IPS-15b (cell line): ENCODE measurements around the gene CEL.
"Not testable (repeated sequence)": the region's sequence is repeated elsewhere in the genome, so short reads cannot be mapped to it uniquely, and the experiment has no call there.

ENCODE experiments used
- H3K27me3 ChIP-seq: one replicate; pipeline ENCODE4 v1.6.1; 2013; ENCODE audit warnings: low read length; ENCODE audit not compliant: control insufficient read depth, insufficient read depth
- H3K36me3 ChIP-seq: one replicate; pipeline ENCODE4 v1.6.1; 2013; ENCODE audit warnings: low read length; ENCODE audit not compliant: control insufficient read depth, insufficient read depth
- H3K4me1 ChIP-seq: one replicate; pipeline ENCODE4 v1.6.1; 2013; ENCODE audit warnings: mild to moderate bottlenecking, low read length; ENCODE audit not compliant: control insufficient read depth, insufficient read depth
- H3K4me3 ChIP-seq: one replicate; pipeline ENCODE4 v1.5.1; 2013; ENCODE audit warnings: low read depth, low read length
- H3K9ac ChIP-seq: one replicate; pipeline ENCODE4 v1.6.1; 2013; ENCODE audit warnings: low read depth, mild to moderate bottlenecking, low read length
- H3K9me3 ChIP-seq: one replicate; pipeline ENCODE4 v1.6.1; 2013; ENCODE audit warnings: mild to moderate bottlenecking, low read length; ENCODE audit not compliant: control insufficient read depth, insufficient read depth

CEL gene

DNA sequence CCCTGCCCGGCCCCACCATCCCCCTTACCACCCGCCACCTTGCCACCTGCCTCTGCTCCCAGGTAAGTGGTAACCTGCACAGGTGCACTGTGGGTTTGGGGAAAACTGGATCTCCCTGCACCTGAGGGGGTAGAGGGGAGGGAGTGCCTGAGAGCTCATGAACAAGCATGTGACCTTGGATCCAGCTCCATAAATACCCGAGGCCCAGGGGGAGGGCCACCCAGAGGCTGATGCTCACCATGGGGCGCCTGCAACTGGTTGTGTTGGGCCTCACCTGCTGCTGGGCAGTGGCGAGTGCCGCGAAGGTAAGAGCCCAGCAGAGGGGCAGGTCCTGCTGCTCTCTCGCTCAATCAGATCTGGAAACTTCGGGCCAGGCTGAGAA, at the start of gene CEL:
Gene CEL (plus strand): TSS at position 218 of the 382 bp plus-strand sequence. CDS start 22 bp downstream, at position 240.
- H3K4me1 ChIP-seq, H3K4me3 ChIP-seq, H3K27me3 ChIP-seq, H3K9ac ChIP-seq, H3K36me3 ChIP-seq, H3K9me3 ChIP-seq: not testable (repeated sequence)

DNA sequence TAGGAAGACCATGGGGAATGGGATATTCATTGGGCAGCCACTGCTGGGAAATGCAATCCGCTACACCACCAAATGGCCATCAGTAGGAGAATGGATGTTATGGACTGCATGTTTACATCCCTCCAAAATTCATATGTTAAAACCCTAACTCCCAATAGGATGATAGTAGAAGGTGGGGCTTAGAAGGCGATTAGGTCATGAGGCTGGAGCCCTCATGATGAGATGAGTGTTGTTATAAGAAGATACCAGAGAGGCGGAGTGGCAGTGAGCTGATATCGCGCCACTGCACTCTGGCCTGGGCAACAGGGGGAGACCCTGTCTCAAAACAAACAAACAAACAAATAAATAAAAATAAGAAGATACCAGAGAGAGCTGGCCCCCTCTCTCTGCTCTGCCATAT, 47.1 kb upstream of the CEL start:
- H3K27me3 ChIP-seq = peaks cover 4% of the 10 kb centered on the region
- no peak overlapping the region for H3K9ac ChIP-seq

DNA sequence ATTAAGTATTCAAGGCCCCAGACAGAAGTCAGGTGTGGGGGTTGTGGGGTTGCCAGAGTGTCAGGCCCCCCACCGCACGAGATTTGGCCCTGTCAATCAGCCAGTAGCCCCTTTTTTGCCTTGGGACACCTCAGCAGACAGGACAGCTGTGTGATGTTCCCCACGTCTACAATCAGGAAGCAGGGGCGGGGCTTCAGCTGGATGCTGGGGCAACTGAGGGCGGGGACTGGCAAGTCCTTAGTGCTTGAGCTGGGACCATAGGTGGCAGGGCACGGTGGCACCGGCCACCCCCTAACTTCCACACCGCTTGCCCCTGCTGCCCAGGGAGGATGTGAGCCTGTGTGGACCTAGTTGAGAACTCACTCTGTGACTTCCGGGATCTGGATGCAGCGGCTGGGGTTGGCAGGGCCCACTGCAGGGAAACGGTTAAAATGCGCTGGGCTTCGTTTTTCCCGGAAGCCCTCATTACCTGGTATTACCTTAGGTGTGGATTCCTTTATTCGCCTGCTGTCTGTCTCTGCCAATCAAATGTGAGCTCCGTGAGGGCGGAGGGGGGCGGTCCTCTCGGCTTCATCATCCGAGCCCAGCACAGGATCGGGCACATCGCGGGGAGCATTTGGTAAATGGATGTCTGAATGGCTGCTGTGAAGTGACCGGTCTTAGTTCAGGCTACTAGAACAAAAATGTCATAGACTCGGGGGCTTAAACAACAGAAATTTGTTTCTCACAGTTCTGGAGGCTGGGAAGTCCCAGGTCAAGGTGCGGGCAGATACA, 38.5 kb upstream of the CEL start:
- H3K36me3 ChIP-seq = no peaks in the 10 kb centered on the region
- no peak overlapping the region for H3K9ac ChIP-seq
- no peaks in the 10 kb centered on the region for H3K4me1 ChIP-seq
- H3K27me3 ChIP-seq = no peaks in the 10 kb centered on the region
- no peak overlapping the region for H3K4me3 ChIP-seq
- H3K9me3 ChIP-seq = no peaks in the 10 kb centered on the region

More for the DNA sequence above, 47.1 kb upstream of the CEL start:
- no peaks in the 10 kb centered on the region for H3K9me3 ChIP-seq
- no peak overlapping the region for H3K4me3 ChIP-seq
- no peaks in the 10 kb centered on the region for H3K4me1 ChIP-seq
- H3K36me3 ChIP-seq = no peaks in the 10 kb centered on the region

DNA sequence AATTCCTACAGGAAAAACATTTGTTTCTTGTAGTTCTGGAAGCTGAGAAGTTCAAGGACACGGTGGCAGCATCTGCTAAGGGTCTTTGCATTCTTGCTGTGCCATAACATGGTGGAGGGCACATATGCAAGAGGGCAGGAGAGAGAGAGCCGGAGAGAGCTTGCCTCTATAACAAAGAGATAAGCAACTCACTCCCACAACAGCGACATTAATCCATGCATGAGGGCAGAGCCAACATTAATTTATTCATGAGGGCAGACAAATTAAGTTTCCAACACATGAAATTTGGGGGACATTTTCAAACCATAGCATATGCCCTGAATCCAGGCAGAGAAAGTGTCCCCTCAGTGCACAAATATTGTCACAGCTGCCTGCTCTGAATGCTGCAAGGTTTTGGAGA, 35.4 kb upstream of the CEL start:
- H3K4me3 ChIP-seq = no peak overlapping the region
- no peak overlapping the region for H3K9ac ChIP-seq
- H3K36me3 ChIP-seq = no peaks in the 10 kb centered on the region
- no peaks in the 10 kb centered on the region for H3K27me3 ChIP-seq
- no peaks in the 10 kb centered on the region for H3K4me1 ChIP-seq
- H3K9me3 ChIP-seq = no peaks in the 10 kb centered on the region

DNA sequence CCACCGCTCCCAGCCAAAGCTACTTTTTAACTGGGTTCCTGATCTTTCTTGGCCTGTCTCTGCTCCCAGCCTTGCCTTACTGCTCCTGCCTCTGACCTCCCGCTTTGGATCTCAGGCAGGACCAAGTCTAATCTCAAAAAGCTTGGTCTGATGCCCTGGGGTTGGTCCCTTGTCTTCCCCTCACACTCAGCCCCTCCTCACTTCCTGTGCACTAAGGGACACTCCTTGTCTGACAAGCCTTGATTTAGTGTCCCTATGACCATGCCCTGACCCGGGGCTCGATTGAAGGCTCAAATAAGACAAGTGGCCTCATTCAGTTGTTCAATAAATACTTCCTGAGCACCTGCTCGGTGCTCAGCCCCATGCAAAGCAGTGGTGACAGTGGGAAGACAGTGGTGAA, 34.6 kb upstream of the CEL start:
- Histone ChIP-seq H3K9ac (no peak overlapping the region), H3K4me3 (no peak overlapping the region), H3K4me1 (no peaks in the 10 kb centered on the region), H3K9me3 (no peaks in the 10 kb centered on the region), H3K36me3 (no peaks in the 10 kb centered on the region), H3K27me3 (no peaks in the 10 kb centered on the region)

DNA sequence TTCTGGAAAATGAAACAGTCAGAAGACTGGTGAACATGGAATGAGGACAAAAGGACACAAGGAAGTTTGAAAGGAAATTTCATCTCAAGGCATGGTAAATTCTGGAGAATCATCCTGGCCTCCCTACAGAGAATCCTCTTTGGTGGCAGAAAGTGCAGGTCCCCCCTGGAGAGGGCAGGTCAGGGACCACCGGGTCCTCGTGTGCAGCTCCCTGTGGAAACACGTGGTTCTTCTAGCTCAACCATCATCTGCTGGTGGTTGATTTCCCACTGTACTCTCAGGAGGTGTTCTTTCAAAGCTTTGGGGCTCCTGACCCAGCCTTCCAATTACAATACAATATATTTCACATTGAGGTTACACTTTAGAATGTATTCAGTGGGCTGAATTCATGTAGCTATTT, 33.6 kb upstream of the CEL start:
- Histone ChIP-seq H3K36me3 (no peaks in the 10 kb centered on the region), H3K4me1 (no peaks in the 10 kb centered on the region), H3K4me3 (no peak overlapping the region), H3K9me3 (no peaks in the 10 kb centered on the region), H3K9ac (no peak overlapping the region), H3K27me3 (no peaks in the 10 kb centered on the region)

DNA sequence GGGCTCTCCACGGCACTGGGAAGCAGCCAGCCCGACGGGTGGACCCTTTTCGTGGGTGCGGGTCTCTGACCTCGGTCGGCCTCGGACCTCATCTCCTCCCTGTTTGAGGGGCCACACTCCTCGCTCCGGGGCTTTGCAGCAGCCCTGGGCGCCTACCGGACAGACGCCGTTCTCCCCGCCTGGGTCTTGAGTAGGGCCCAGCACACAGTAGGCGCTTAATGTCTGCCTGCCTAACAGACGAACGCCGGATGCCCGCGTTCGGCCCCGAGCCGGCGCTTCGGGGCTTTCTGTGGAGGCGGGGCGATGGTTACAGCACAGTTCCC, 31.8 kb upstream of the CEL start:
- H3K27me3 ChIP-seq = no peaks in the 10 kb centered on the region
- H3K4me3 ChIP-seq = peak overlapping the region; percentile 97
- peak overlapping the region; percentile 73 for H3K9ac ChIP-seq
- no peaks in the 10 kb centered on the region for H3K9me3 ChIP-seq
- H3K36me3 ChIP-seq = no peaks in the 10 kb centered on the region
- H3K4me1 ChIP-seq = no peaks in the 10 kb centered on the region

DNA sequence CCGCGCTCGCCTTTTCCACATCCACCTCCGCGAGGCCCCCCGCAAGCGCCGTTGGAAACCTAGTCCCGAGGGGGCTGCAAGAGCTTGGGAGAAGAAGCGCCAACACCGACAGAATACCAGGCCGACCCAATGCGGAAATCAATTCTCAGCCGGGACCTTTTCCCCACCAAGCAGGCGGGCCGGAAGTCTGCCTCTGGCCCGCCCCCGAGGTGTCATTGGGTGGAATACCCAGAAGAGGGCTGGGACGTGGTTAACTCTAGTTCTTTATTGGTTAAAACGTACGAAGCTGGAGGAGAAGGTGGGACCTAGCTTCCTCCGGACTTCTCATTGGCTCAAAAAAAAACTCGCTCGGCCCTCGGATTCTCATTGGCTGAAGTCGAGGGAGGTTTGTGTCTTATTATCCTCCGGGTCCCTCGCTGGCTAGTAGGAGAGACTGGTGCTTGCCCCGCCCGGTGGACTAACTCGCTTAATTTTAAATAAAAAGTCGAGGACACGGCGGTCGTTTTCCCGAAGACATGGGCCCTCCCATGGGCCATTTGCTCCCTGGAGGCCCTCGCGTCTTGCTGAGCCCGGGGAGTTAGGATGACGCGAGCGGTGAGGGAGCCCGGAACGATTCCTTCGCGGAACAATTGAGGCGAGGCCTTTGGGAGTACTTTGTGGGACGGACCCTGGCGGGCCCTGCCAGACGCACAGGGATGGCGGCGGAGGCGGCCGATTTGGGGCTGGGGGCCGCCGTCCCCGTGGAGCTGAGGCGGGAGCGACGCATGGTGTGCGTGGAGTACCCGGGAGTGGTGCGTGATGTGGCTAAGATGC, 31.3 kb upstream of the CEL start, which contains the start of gene GTF3C5:
Gene GTF3C5 (plus strand): TSS at position 681 of the 813 bp plus-strand sequence. CDS start 15 bp downstream, at position 696.
- Histone ChIP-seq H3K27me3 (no peaks in the 10 kb centered on the region), H3K4me3 (peak within 1 kb of the TSS; percentile 97), H3K36me3 (no peaks in the 10 kb centered on the region)

DNA sequence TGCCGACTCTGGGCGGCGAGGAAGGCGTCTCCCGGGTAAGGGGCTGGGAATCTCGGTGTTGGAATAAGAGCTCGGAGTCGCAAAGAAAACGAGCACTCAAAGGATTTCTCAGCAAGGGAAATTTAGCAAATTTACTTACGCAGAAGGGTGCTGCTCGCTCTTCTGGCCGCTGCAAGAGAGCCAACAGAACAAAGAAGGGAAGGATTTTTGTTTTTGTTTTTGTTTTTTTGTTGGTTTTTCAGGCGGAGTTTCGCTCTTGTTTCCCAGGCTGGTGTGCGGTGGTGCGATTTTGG, 30.7 kb upstream of the CEL start:
- Histone ChIP-seq H3K4me3 (peak overlapping the region; percentile 97), H3K36me3 (no peaks in the 10 kb centered on the region), H3K4me1 (no peaks in the 10 kb centered on the region), H3K9ac (peak overlapping the region; percentile 95), H3K9me3 (no peaks in the 10 kb centered on the region), H3K27me3 (no peaks in the 10 kb centered on the region)

More for the DNA sequence above, 31.3 kb upstream of the CEL start, which contains the start of gene GTF3C5:
- H3K9ac ChIP-seq = peak within 1 kb of the TSS; percentile 95
- H3K9me3 ChIP-seq = no peaks in the 10 kb centered on the region
- H3K4me1 ChIP-seq = no peaks in the 10 kb centered on the region

DNA sequence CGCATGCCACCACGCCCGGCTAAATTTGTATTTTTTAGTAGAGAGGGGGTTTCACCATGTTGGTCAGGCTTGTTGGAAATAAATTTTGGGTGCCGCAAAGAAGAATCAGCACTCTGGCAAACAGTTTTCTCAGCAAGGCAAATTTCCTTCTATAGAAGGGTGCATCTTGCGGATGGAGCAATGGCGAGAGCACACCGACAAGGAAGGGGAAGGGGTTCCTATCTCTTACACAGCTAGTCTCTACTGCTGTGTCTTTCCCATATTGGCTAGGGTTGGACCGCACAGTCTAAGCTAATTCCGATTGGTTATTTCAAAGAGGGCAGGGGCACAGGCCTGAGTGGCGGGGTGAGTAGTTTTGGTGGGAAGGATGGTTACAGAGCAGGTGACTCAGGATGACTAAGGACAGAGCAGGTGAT, 30.3 kb upstream of the CEL start:
- Histone ChIP-seq H3K4me3 (peak overlapping the region; percentile 97), H3K4me1 (no peaks in the 10 kb centered on the region), H3K27me3 (no peaks in the 10 kb centered on the region), H3K9me3 (no peaks in the 10 kb centered on the region), H3K36me3 (no peaks in the 10 kb centered on the region), H3K9ac (peak overlapping the region; percentile 95)

DNA sequence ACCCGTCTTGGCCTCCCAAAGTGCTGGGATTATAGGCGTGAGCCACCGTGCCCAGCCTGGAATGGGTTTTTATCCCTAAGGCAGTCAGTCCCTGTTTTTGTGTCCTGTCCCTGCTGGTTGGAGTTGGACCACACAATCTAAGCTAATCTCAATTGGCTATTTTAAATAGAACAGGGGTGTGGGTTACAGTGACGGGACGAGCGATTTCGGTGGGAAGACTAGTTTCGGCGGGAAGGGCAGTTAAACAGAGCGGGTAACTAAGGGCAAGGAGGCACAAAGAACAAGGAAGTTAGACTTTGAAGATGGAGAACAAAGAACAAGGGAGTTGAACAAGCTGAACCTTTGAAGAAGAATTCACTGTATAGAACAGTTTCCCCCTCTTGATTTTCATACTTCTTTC, 29.6 kb upstream of the CEL start:
- H3K27me3 ChIP-seq = no peaks in the 10 kb centered on the region
- no peaks in the 10 kb centered on the region for H3K9me3 ChIP-seq
- peak overlapping the region; percentile 97 for H3K4me3 ChIP-seq
- no peak overlapping the region for H3K9ac ChIP-seq
- no peaks in the 10 kb centered on the region for H3K36me3 ChIP-seq
- H3K4me1 ChIP-seq = no peaks in the 10 kb centered on the region

DNA sequence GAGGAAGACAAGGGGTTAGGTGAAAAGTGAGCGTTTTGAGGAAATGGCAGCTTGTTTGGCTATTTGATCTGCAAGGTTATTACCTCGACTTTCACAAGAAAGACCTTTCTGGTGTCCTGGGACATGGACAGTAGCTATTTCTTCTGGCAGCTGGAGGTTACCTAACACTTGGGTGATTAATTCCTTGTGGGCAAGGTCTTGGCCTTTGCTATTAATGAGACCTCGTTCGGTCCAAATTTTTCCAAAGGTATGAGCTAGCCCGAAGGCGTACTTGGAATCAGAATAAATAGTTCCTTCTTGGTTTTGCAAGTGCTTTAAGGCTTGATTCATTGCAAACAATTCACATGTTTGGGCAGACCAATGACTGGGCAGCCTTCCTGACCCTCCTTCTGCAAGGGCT, 26.1 kb upstream of the CEL start:
- Histone ChIP-seq H3K27me3 (no peaks in the 10 kb centered on the region), H3K36me3 (no peaks in the 10 kb centered on the region), H3K9ac (no peak overlapping the region), H3K4me3 (no peak overlapping the region), H3K9me3 (no peaks in the 10 kb centered on the region), H3K4me1 (no peaks in the 10 kb centered on the region)
